Motor neuron (in vitro differentiated cells): Measurements from ENCODE around the gene ZBTB38. TPM values are rescaled to one million over a fixed set of nuclear protein-coding genes. Genes with fewer than 3 reads are reported as not detected.
A peak's percentile ranks its signal among the peaks of the same experiment; 100 is the strongest.

Experiments used
- ATAC-seq, 8 experiments: fragments of 200-7000 bp; cut with Tn5 transposase; replicated peaks in 6 of 8; 2 replicates each; pipeline ENCODE4 v1.8.0; 2021; ENCODE audit warnings: mild to moderate bottlenecking in 8 of 8, moderate library complexity in 8 of 8
- H3K27ac ChIP-seq, 2 donors: fragments of 250-450 bp; sonication (Bioruptor Pico); 2 replicates each; pipeline ENCODE4 v1.9.0; 2021; ENCODE audit warnings: antibody characterized with exemption in 2 of 2, mild to moderate bottlenecking in 2 of 2, moderate library complexity in 1 of 2
- H3K4me1 ChIP-seq, 2 donors: fragments of 250-450 bp; sonication (Bioruptor Pico); replicated peaks in 1 of 2; 2 replicates each; pipeline ENCODE4 v1.6.1; 2021; ENCODE audit warnings: antibody characterized with exemption in 2 of 2, mild to moderate bottlenecking in 2 of 2, moderate library complexity in 1 of 2
- H3K4me3 ChIP-seq, 5 donors: fragments of 250-450 bp; sonication (Bioruptor Pico); 2 replicates each; pipeline ENCODE4 v1.9.0; 2021; ENCODE audit warnings: antibody characterized with exemption in 5 of 5, mild to moderate bottlenecking in 5 of 5, moderate library complexity in 4 of 5
- WGBS, 10 experiments: fragments of 450-650 bp; shearing (Covaris generic); methylation state at CpG; one replicate each; pipeline ENCODE4 v1.0.0; 2022; 5-methylcytosine and 5-hydroxymethylcytosine counted together
- in situ Hi-C, 9 experiments: fragments of 400-800 bp; cut with MboI; loops; one replicate each; pipeline ENCODE4 v1.15.0; 2021; ENCODE audit warnings: low sequenced_read_pairs in 9 of 9, low pct_unique_long_range_greater_than_20kb in 2 of 9; ENCODE audit not compliant: unreplicated experiment in 9 of 9
- total RNA-seq, 8 experiments: library from RNA; unstranded; fragments of 300-600 nt; gene quantifications; 2 replicates each; pipeline versions ENCODE4 v1.2.3 to v1.2.4, GENCODE V29; 2022

ZBTB38 gene
- total RNA-seq, 8 experiments from 2014 or later, result 11.4 to 87.6 (median 30.9) TPM

DNA sequence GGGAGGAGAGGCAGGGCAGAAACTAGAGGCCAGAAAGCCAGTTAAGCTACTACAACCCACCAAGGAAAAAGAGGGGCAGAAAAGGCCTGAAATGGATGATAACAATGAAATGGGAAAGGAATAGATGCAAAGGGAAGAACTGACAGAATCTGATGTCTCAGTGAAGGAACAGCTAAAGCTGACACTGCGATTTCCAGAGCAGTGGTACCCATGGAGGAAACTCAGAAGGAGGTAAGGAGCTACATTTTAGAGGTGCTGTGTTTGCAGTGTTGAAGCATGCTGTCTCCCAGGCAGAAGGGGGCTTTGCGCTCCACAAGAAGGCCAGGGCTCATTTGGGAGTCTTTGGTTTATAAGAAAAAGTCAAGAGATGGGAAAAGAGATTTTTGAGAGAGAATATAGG is 38.0 kb downstream of the ZBTB38 start:
- Histone ChIP-seq H3K4me3 (no peak overlapping the region), H3K4me1 (peaks cover 8 to 16% of the 10 kb centered on the region in 2 donors), H3K27ac (no peak overlapping the region)
- in situ Hi-C loops, result no loop called here
- ATAC-seq, result no peak
- WGBS, 10 experiments, result 84 to 100% (median 100%) methylated on average over 1 to 2 of the region's 2 CpGs; no CpG with 5 or more reads in 2 of the 10 experiments

DNA sequence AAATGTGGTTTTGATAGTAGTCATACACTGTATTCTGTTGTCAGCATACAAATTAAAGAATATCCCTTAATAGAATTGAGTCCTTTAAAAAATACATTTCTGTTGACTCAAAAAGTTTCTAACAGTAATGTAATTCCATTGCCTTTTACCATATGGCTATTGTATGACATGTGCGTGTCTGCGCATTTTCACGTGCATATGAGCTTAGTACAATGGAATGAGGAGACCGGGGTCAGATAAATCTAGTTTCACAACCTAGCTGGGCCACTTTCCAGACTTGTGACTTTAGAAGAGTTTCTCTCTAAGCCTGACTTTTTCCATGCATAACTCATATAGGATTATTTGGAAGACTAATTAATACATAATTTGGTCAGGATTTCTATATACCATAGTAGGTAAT is 38.7 kb downstream of the ZBTB38 start:
- 5 to 100% (median 92%) methylated on average over 1 to 4 of the region's 4 CpGs; no CpG with 5 or more reads in 2 of the 10 experiments for WGBS, 10 experiments
- Histone ChIP-seq H3K4me3 (no peak overlapping the region), H3K4me1 (peaks cover 4 to 17% of the 10 kb centered on the region in 2 donors), H3K27ac (no peak overlapping the region)
- peak in 2 of 8 experiments; percentile 35 to 36 for ATAC-seq
- in situ Hi-C loops, result no loop called here

DNA sequence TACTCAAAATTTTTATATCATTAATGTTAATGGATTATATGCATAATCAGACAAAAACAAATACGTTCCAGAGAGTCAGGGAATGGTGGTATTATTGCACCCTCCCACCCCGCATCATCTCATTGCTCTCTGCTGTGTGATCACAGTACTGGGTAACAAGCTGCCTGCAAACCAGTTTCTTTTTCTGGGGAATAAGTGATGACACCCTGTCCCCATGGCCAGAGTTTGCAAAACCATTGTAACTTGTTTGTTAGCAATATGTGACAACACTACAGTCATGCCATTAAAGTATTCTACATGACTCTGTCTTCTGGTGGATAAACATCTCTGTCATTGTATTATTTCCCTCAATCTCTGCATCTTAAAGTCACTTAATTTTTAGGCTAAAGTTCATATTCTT is 39.5 kb downstream of the ZBTB38 start:
- in situ Hi-C loops, result no loop called here
- Histone ChIP-seq H3K4me3 (no peak overlapping the region), H3K27ac (no peak overlapping the region), H3K4me1 (peaks cover 10 to 24% of the 10 kb centered on the region in 2 donors)
- no peak for ATAC-seq
- 60 to 100% (median 100%) methylated on average over 1 to 2 of the region's 2 CpGs; no CpG with 5 or more reads in 2 of the 10 experiments for WGBS, 10 experiments

DNA sequence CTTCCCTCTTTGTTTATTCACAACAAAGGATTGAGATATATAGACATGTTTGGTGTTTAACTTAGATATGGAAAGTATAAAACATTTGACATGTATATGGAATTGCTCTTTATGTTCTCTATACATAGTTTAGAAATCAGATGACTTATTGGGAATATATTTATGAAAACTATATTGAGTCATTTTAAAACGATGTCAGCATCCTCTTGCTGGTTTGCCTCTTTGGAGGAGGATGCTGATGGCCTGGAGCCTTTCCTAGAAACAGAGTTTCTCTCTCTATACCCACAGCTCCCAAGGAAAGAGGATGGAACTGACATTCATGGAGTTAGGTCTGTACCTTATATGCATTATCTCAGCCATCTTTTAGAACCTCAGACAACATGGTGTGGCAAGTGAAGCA is 40.3 kb downstream of the ZBTB38 start:
- ATAC-seq, result no peak
- in situ Hi-C loops, result no loop called here
- no peak overlapping the region for H3K4me3 ChIP-seq
- WGBS, 10 experiments, result 17 to 100% (median 73%) methylated on average over 1 of the region's 1 CpG; no CpG with 5 or more reads in 2 of the 10 experiments
- H3K4me1 ChIP-seq, result peaks cover 6 to 22% of the 10 kb centered on the region in 2 donors
- no peak overlapping the region for H3K27ac ChIP-seq

DNA sequence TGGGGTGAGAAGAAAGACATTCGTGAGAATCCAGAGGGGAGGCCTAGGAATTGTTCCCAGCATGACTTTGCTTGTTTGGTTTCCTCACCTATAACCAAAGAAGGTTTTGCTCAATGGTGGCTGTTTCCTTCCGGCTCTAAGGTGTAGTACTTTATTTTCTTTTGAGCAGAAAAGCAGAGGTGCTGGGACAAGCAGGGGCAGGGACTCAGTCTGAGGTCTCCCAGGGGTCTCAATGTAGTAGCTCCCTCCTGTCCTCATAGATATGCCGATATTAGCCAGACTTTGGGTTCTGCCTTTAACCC is 41.6 kb downstream of the ZBTB38 start:
- Histone ChIP-seq H3K4me1 (peaks cover 6 to 22% of the 10 kb centered on the region in 2 donors), H3K27ac (no peak overlapping the region), H3K4me3 (no peak overlapping the region)
- in situ Hi-C loops, result no loop called here
- 53 to 100% (median 90%) methylated on average over 1 to 2 of the region's 3 CpGs; no CpG with 5 or more reads in 3 of the 10 experiments for WGBS, 10 experiments
- ATAC-seq, result no peak

DNA sequence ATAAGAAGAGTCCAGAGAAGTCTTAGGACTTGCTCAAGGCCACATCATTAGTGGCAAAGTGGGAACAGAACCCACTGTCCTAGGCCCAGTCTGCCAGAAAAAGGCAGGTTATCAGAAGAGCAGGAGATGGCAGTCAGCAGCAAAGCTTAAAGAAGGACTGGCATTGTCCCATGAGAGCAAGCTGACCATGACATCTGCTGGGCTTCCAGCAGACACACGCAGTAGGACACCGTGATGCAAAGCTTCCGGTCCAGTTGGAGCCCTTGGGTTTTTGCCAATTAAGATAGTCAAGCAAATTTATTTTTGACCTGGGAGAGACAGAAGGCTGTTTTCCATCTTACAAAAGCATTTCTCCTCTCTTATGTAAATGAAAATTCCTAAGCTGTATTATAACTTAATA is 42.1 kb downstream of the ZBTB38 start:
- H3K4me1 ChIP-seq, result peaks cover 6 to 23% of the 10 kb centered on the region in 2 donors
- H3K4me3 ChIP-seq, result no peak overlapping the region
- no peak for ATAC-seq
- WGBS, 10 experiments, result 0 to 100% (median 80%) methylated on average over 1 to 3 of the region's 3 CpGs; no CpG with 5 or more reads in 1 of the 10 experiments
- in situ Hi-C loops, result no loop called here
- H3K27ac ChIP-seq, result no peak overlapping the region

DNA sequence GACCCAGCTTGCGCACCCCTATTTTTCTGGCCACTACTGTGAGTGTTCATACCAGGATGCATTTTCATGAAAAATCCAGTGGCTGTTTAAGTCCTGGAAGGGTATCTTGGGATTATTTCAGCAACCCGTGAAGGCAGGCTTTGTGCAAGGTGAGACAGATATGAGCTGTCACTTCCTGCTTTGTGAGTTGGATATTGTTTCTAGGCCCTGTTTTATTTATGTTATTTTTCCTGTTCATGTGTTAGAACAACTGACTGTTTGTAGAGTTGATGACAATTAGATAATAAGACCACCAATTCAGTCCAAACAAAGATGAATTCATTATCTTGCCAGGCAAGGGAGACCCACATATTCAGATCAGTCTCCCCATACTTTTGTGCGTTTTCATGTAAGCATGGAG is 42.5 kb downstream of the ZBTB38 start:
- in situ Hi-C loops, result no loop called here
- 40 to 96% (median 75%) methylated on average over 1 to 3 of the region's 3 CpGs; no CpG with 5 or more reads in 1 of the 10 experiments for WGBS, 10 experiments
- no peak overlapping the region for H3K4me3 ChIP-seq
- H3K4me1 ChIP-seq, result peaks cover 6 to 28% of the 10 kb centered on the region in 2 donors
- ATAC-seq, result no peak
- no peak overlapping the region for H3K27ac ChIP-seq

DNA sequence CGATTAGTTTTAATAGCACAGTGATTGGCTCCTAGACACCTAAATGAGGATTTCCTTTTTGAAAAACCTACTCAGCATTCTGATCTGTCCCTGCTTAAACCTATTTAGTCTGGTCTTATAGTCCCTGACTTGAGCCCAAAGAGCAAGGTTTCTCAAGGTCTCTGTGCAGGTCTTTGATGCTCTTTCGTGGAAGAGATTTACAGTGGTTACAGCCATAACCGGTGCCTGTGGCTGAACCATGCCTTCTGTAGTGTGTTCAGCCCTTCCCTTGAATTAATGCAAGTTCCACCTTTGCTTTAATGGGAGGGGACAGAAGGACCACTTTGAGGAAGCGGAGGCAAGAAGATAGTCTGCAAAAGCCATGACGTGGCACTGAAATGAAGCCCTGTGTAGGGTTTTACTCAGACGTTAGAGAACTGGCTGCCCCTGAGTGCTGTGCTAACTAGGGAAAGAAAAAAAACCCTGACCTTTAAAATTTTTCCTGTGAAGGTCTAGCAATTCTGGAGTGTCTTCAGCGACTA is 43.0 kb downstream of the ZBTB38 start:
- Histone ChIP-seq H3K4me1 (peaks cover 6 to 32% of the 10 kb centered on the region in 2 donors), H3K27ac (no peak overlapping the region), H3K4me3 (no peak overlapping the region)
- peak in 2 of 8 experiments; percentile 34 to 44 for ATAC-seq
- 67 to 100% (median 85%) methylated on average over 1 to 7 of the region's 7 CpGs; no CpG with 5 or more reads in 1 of the 10 experiments for WGBS, 10 experiments
- in situ Hi-C loops, result no loop called here

DNA sequence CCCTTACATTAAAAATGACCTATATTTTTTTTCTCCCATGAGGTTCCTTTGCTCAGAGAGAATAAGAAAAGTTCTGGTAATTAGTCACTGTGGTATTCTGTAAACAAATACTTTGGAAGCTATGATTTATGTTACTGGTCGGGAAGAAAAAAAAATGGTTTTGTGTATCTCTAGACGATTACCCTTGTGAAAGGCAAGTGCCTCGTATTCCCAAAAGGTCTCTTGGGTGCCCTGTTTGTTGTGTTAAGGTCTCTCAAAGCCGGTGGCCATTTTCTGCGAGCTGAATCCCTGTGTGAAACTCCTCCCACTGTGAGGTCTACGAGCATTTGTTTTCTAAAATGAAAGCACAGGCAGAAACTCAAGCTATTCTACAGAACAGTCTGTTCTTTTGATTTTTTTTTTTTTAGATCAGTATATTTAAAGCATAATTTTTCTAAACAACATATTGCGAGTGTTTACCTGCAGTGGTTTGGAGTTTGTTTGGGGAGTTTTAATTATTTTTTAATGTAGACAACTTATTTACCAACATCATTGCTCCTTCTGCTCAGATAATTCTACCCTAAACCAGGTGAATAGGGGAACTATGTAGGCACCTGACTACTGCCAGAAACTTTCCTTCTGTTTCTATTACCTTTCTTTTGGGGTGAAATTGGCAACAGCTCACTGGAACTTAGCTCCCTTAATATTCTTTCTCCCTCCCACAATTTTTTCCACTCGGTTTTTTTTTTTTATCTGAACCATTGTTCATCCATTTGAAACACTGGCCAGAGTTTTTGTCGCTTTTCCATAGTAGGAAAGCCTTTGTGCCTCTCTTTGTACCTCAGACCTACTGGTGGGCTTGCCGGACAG is 44.0 kb downstream of the ZBTB38 start:
- in situ Hi-C loops, result no loop called here
- WGBS, 10 experiments, result 0 to 58% (median 31%) methylated on average over 2 to 10 of the region's 10 CpGs
- peak in 5 of 8 experiments; percentile 5 to 53 (median 30) for ATAC-seq
- peak overlapping the region in 1 of 2 donors; percentile 8 for H3K27ac ChIP-seq
- H3K4me1 ChIP-seq, result peaks cover 6 to 32% of the 10 kb centered on the region in 2 donors
- no peak overlapping the region for H3K4me3 ChIP-seq

DNA sequence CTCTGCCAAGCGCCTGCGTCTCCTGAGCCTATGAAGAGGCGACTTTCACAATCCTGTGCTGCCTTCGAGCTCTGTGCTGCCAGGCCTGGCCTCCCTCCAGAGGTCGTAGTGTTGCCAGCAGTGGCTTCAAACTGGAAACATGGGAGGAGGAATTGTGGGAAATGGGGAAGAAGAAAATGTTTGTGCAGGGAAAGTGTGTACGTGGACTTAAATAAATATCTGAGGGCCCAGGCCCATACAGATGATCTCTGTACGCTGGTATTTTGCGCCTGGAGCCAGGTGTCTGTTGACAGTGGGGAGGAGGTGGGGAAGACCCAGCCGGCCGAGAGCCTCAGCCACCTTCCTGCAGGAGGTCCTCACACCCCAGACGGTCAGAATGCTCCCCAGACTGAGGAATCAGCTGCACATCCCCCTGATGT is 44.6 kb downstream of the ZBTB38 start:
- in situ Hi-C loops, result no loop called here
- WGBS, 10 experiments, result 24 to 100% (median 73%) methylated on average over 2 to 10 of the region's 11 CpGs; no CpG with 5 or more reads in 3 of the 10 experiments
- peak overlapping the region in 1 of 2 donors; percentile 30 for H3K27ac ChIP-seq
- H3K4me3 ChIP-seq, result no peak overlapping the region
- peak in 5 of 8 experiments; percentile 1 to 84 (median 59) for ATAC-seq
- peaks cover 6 to 32% of the 10 kb centered on the region in 2 donors for H3K4me1 ChIP-seq

DNA sequence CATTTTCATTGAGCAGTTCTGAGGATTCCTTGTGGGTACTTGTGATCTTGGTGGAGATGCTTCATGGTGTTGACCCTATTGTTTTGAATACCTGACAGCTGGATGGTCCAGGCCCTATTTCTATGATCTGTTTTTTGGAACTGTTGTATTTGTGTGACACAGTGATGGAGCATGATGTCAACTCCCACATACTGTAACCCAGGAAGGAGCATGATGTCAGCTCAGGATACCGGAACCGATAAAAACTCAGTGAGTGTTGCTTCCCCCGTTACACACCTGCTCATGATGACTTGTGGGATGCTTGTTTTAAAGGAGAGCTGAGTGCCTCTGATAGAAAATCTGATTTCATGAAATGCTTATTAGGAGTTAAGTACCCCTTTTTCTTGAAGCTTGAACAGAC is 45.1 kb downstream of the ZBTB38 start:
- ATAC-seq, result peak in 4 of 8 experiments; percentile 2 to 31 (median 6)
- WGBS, 10 experiments, result 30 to 100% (median 84%) methylated on average over 1 to 3 of the region's 3 CpGs; no CpG with 5 or more reads in 1 of the 10 experiments
- Histone ChIP-seq H3K4me1 (peaks cover 6 to 32% of the 10 kb centered on the region in 2 donors), H3K27ac (no peak overlapping the region), H3K4me3 (no peak overlapping the region)
- in situ Hi-C loops, result no loop called here

DNA sequence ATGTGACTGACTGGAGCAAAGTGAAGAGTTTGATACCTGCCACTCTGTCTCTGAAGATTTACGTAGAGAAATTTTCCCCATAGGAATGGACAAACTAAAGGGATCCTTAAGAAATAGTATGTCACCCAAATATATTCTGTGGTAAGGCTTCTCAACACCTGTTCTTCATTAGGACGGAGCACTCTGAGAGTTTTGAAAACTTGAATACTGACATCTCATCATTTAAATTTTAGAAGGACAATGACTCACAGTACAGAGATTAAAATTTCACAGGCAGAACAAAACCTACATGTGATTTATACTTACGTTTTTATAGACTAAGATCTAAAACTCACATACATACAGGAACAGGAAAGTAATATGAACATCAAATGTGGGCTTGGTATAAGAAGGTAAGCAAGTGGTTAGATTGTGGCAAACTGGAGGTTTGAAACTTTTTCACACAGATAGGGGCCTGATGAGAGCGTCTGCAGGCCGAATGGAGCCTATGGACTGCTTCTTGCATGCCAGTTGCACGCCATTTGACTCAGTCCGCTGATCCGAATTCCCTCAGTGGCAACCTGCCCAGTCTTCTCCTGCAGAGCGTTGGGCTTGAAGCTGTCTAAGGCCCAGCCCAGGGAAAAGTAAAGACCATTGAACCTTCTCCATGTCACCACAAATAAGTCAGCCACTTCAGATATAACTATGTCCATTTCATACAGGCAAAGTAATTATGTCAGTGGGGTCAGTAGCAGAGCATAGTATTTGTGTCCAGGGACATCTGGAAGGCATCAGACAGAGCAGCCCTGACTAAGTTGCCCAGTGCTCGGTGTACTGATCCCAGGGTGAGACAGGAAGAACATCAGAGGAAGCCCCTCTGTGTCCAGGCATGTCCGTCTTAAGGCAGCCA is 45.7 kb downstream of the ZBTB38 start:
- in situ Hi-C loops, result no loop called here
- peak in 3 of 8 experiments; percentile 33 to 37 (median 36) for ATAC-seq
- Histone ChIP-seq H3K4me1 (peaks cover 6 to 32% of the 10 kb centered on the region in 2 donors), H3K27ac (no peak overlapping the region), H3K4me3 (no peak overlapping the region)
- WGBS, 10 experiments, result 0 to 98% (median 89%) methylated on average over 2 to 9 of the region's 11 CpGs
